ENCODE data around the gene TGFA. TPM values are rescaled to one million over a fixed set of nuclear protein-coding genes. Genes with fewer than 3 reads are reported as not detected.

Gene TGFA
- total RNA-seq, 1 experiment from 2014 or later: 1.7 TPM

GRCh38 chr2:70433315-70433714, 120.3 kb downstream of the TGFA start:
- no peak for ATAC-seq
- intact Hi-C loops (cut with micrococcal nuclease; ENCODE audit: unreplicated experiment): no loop called here
- in situ Hi-C loops (cut with HindIII; ENCODE audit: low pct_unique_long_range_greater_than_20kb, low sequenced_read_pairs): no loop called here
- no peaks in the 10 kb centered on the region for H3K9me3 ChIP-seq (ENCODE audit: control insufficient read depth, insufficient read depth, low read depth, low read length)
- H3K36me3 ChIP-seq (ENCODE audit: control insufficient read depth, insufficient read depth, low read length): no peaks in the 10 kb centered on the region
- POLR2A ChIA-PET: no interaction called here
- no peak for TF ChIP-seq REST (IDR thresholded peaks at IDR 0.05; ENCODE audit: insufficient read depth in 1 of 2, low read depth in 2 of 2, low read length in 1 of 2)
- TF ChIP-seq SIN3A (IDR thresholded peaks at IDR 0.05; ENCODE audit: borderline replicate concordance, insufficient read depth, low read depth, low read length): no peak
- no peak for TF ChIP-seq CTCF (IDR thresholded peaks at IDR 0.05)
- no peak for TF ChIP-seq POLR2AphosphoS5 (IDR thresholded peaks at IDR 0.05; ENCODE audit: low read depth, low read length)
- TF ChIP-seq TCF7L2 (IDR thresholded peaks at IDR 0.05; ENCODE audit: low read depth, low read length): no peak
- no peak overlapping the region for H3K27ac ChIP-seq (ENCODE audit: low read length)
- no TSS peak for BruUV-seq (replicated peaks)
- H3K4me1 ChIP-seq (ENCODE audit: control insufficient read depth, insufficient read depth, low read length): no peaks in the 10 kb centered on the region
- no peak overlapping the region for H3K4me3 ChIP-seq (ENCODE audit: low read depth in 2 of 2, low read length in 2 of 2)
- CTCF ChIA-PET: no interaction called here
- H3K27me3 ChIP-seq (ENCODE audit: control insufficient read depth, insufficient read depth, low read length): peaks cover 7% of the 10 kb centered on the region
- DNase-seq (ENCODE audit: low read depth, low spot score): no peak

- DNase-seq (ENCODE audit: low read depth, low spot score): no peak
- Histone ChIP-seq H3K27me3 (ENCODE audit: control insufficient read depth, insufficient read depth, low read length) (peaks cover 5% of the 10 kb centered on the region; the same call in 1 of the 2 replicates), H3K36me3 (ENCODE audit: control insufficient read depth, insufficient read depth, low read length) (no peaks in the 10 kb centered on the region), H3K4me3 (ENCODE audit: low read depth in 2 of 2, low read length in 2 of 2) (no peak overlapping the region), H3K27ac (ENCODE audit: low read length) (no peak overlapping the region), H3K4me1 (ENCODE audit: control insufficient read depth, insufficient read depth, low read length) (no peaks in the 10 kb centered on the region), H3K9me3 (ENCODE audit: control insufficient read depth, insufficient read depth, low read depth, low read length) (no peaks in the 10 kb centered on the region)
- TF ChIP-seq REST (IDR thresholded peaks at IDR 0.05; ENCODE audit: insufficient read depth in 1 of 2, low read depth in 2 of 2, low read length in 1 of 2): no peak
- no peak for TF ChIP-seq CTCF (IDR thresholded peaks at IDR 0.05)
- no TSS peak for BruUV-seq (replicated peaks)
- intact Hi-C loops (cut with micrococcal nuclease; ENCODE audit: unreplicated experiment): no loop called here
- ATAC-seq: no peak
- in situ Hi-C loops (cut with HindIII; ENCODE audit: low pct_unique_long_range_greater_than_20kb, low sequenced_read_pairs): no loop called here
- ChIA-PET POLR2A (no interaction called here), CTCF (no interaction called here)
These were observed 121.8 kb downstream of the TGFA start for GRCh38 chr2:70431716-70432347.
